Pulmonary artery endothelial cell (primary cell): Measurements from ENCODE around the gene PHACTR2. TPM values are rescaled to one million over a fixed set of nuclear protein-coding genes. Genes with fewer than 3 reads are reported as not detected.
"Not testable (repeated sequence)": the region's sequence is repeated elsewhere in the genome, so short reads cannot be mapped to it uniquely, and the experiment has no call there.

ENCODE experiments used
- DNase-seq: peaks from one replicate; pipeline ENCODE4 v3.0.0-alpha.2; 2011; ENCODE audit warnings: low read depth, low spot score
- total RNA-seq: library from RNA; depleted of rRNA; stranded (reverse); fragments of >200 nt; gene quantifications from 2 replicates; pipeline ENCODE4 v1.2.3, GENCODE V29; 2014

PHACTR2 gene
- total RNA-seq, 1 donor from 2014 or later: 137 TPM

GRCh38 chr6:143806282-143807102, 128.7 kb downstream of the PHACTR2 start:
- no peak for DNase-seq

- no peak for DNase-seq
Measured at GRCh38 chr6:143807103-143807772, 129.5 kb downstream of the PHACTR2 start.

GRCh38 chr6:143810745-143811144, 133.0 kb downstream of the PHACTR2 start:
- DNase-seq: no peak

GRCh38 chr6:143811501-143812157, 133.9 kb downstream of the PHACTR2 start:
- DNase-seq: no peak

- no peak for DNase-seq
Measured at GRCh38 chr6:143817621-143818020, 139.9 kb downstream of the PHACTR2 start.

- peak; percentile 83 for DNase-seq
Measured at GRCh38 chr6:143821359-143821758, 143.6 kb downstream of the PHACTR2 start.

GRCh38 chr6:143822584-143823024, 144.8 kb downstream of the PHACTR2 start:
- peak; percentile 96 for DNase-seq

- peak; percentile 76 for DNase-seq
Measured at GRCh38 chr6:143823548-143823947, 145.8 kb downstream of the PHACTR2 start.

- DNase-seq: no peak
Measured at GRCh38 chr6:143828572-143828971, 150.8 kb downstream of the PHACTR2 start.

- DNase-seq: no peak
Measured at GRCh38 chr6:143836150-143836549, 158.4 kb downstream of the PHACTR2 start.

- DNase-seq: no peak
Measured at GRCh38 chr6:143838395-143838794, 160.6 kb downstream of the PHACTR2 start.

GRCh38 chr6:143839196-143839595, 161.4 kb downstream of the PHACTR2 start:
- no peak for DNase-seq

- no peak for DNase-seq
Measured at GRCh38 chr6:143840595-143841265, 163.0 kb downstream of the PHACTR2 start.

GRCh38 chr6:143842461-143842901, 164.7 kb downstream of the PHACTR2 start:
- no peak for DNase-seq

GRCh38 chr6:143842902-143843676, 165.3 kb downstream of the PHACTR2 start, which contains the start of gene LTV1:
LTV1 (plus strand) TSS chr6:143843338; CDS start chr6:143843478, 140 bp downstream.
- DNase-seq: peak; percentile 90

GRCh38 chr6:143843677-143843999, 165.9 kb downstream of the PHACTR2 start:
- DNase-seq: no peak

GRCh38 chr6:143844006-143844405, 166.2 kb downstream of the PHACTR2 start:
- DNase-seq: no peak

- no peak for DNase-seq
Measured at GRCh38 chr6:143845033-143845432, 167.3 kb downstream of the PHACTR2 start.

GRCh38 chr6:143851706-143852105, 173.9 kb downstream of the PHACTR2 start:
- not testable (repeated sequence) for DNase-seq

GRCh38 chr6:143855057-143855456, 177.3 kb downstream of the PHACTR2 start:
- DNase-seq: not testable (repeated sequence)

- DNase-seq: not testable (repeated sequence)
Measured at GRCh38 chr6:143856762-143857161, 179.0 kb downstream of the PHACTR2 start.
